Stimulated activated naive CD8-positive, alpha-beta T cell treated with anti-CD3 and anti-CD28 coated beads, Interleukin-15, Interleukin-2, amounts not matched to agents 100 ng/mL and 50 ng/mL, for 24 hours (primary cell): Measurements from ENCODE around the gene FOXR1.
"Not testable (repeated sequence)": the region's sequence is repeated elsewhere in the genome, so short reads cannot be mapped to it uniquely, and the experiment has no call there.

ENCODE experiments used
- H3K27ac Mint-ChIP-seq: one replicate; pipeline ENCODE4 v1.8.0; 2021; ENCODE audit warnings: mild to moderate bottlenecking, mixed read lengths
- H3K27me3 Mint-ChIP-seq: one replicate; pipeline ENCODE4 v1.8.0; 2021; ENCODE audit warnings: mixed read lengths
- H3K36me3 Mint-ChIP-seq: one replicate; pipeline ENCODE4 v1.8.0; 2021; ENCODE audit warnings: low read depth, mixed read lengths
- H3K4me1 Mint-ChIP-seq: one replicate; pipeline ENCODE4 v1.8.0; 2021; ENCODE audit warnings: low read depth, mixed read lengths
- H3K4me3 Mint-ChIP-seq: one replicate; pipeline ENCODE4 v1.8.0; 2021; ENCODE audit warnings: mild to moderate bottlenecking, mixed read lengths
- H3K9me3 Mint-ChIP-seq: one replicate; pipeline ENCODE4 v1.8.0; 2021; ENCODE audit warnings: mixed read lengths

FOXR1 gene

DNA sequence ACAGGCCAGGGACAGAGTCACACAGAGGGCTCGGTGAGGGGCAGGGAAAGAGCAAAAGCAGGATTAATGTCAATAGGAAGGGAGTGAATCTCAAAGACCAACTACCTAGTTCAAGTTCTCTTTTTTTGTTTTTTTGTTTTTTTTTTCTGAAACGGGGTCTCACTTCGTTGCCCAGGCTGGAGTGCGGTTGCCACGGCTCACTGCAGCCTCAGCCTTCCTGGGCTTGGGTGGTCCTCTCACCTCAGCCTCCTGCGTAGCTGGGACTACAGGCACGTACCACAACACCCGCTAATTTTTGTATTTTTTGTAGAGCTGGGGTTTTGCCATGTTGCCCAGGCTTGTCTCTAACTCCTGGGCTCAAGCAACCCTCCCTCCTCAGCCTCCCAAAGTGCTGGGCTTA is 36.2 kb upstream of the FOXR1 start:
- no peaks in the 10 kb centered on the region for H3K27me3 Mint-ChIP-seq
- H3K4me1 Mint-ChIP-seq, result peaks cover 33% of the 10 kb centered on the region
- no peaks in the 10 kb centered on the region for H3K36me3 Mint-ChIP-seq
- no peak overlapping the region for H3K4me3 Mint-ChIP-seq
- no peak overlapping the region for H3K27ac Mint-ChIP-seq
- no peaks in the 10 kb centered on the region for H3K9me3 Mint-ChIP-seq

DNA sequence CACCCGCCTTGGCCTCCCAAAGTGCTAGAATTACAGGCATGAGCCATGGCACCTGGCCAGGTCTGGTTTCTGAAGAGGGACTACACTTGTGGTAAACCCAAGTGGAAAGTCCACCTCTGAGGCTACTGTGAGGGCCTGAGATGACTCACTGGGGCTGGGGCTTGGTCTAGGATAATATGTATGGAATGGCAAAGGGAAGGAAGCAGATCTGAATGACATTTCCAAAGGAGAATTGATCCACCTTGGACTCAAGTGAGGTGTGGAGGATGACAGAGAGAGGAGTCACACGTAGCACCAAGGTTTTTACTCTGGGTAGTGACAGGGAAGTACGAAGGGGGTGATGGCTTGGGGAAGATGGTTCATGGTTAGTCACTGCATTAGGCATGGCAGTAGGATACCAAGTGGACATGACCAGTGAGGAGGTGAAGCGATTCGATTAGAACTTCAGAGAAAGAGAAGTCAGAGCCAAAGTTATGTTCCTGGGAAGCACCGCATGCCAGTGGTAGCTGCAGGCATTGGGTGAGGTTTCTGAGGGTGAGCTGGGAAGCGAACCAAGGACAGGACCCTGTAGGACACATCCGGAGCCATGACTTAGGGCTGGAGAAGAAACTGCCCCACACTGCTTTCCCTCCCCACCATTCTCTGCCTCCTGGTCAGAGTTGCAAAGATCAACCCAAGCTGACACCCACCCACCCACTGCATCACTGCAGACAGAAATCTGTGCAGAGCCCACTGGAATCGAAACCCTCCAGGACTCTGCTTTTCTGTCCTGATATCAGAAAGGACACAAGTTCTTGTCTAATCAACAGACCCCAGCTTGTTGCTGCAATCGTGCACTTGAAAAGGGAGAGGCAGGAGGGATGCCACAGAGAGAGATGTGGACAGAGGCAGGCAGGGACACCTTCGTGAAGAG is 32.8 kb upstream of the FOXR1 start:
- no peaks in the 10 kb centered on the region for H3K36me3 Mint-ChIP-seq
- H3K27ac Mint-ChIP-seq, result peak overlapping the region; percentile 55
- no peaks in the 10 kb centered on the region for H3K27me3 Mint-ChIP-seq
- no peak overlapping the region for H3K4me3 Mint-ChIP-seq
- H3K9me3 Mint-ChIP-seq, result no peaks in the 10 kb centered on the region
- H3K4me1 Mint-ChIP-seq, result peaks cover 39% of the 10 kb centered on the region

DNA sequence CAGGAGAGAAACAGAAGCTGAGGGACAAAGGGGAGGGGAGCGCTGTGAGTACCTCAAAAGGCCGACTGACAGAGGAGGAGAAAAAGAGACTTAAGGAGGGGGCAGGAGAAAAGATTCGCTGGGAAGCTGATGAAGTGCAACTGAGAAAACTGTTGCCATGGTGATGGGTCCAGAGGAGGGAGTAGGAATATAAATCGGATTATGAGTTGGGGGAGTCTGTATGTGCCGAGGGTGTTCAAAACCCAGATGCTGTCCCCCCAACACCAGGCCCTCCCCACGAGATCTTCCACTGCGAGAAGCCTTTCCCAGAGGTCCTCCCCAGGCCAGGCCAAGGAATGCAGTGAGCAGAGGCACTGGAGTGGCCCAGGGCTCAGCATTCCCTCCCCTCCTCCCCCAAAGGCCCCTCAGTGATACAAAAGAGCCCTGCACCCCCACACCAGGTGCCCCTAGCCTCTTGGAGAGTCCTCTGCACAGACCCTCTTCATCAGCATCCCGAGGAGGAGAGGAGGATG is 32.1 kb upstream of the FOXR1 start:
- H3K27me3 Mint-ChIP-seq, result no peaks in the 10 kb centered on the region
- no peaks in the 10 kb centered on the region for H3K36me3 Mint-ChIP-seq
- H3K4me3 Mint-ChIP-seq, result no peak overlapping the region
- H3K27ac Mint-ChIP-seq, result peak overlapping the region; percentile 85
- no peaks in the 10 kb centered on the region for H3K9me3 Mint-ChIP-seq
- H3K4me1 Mint-ChIP-seq, result peaks cover 39% of the 10 kb centered on the region

DNA sequence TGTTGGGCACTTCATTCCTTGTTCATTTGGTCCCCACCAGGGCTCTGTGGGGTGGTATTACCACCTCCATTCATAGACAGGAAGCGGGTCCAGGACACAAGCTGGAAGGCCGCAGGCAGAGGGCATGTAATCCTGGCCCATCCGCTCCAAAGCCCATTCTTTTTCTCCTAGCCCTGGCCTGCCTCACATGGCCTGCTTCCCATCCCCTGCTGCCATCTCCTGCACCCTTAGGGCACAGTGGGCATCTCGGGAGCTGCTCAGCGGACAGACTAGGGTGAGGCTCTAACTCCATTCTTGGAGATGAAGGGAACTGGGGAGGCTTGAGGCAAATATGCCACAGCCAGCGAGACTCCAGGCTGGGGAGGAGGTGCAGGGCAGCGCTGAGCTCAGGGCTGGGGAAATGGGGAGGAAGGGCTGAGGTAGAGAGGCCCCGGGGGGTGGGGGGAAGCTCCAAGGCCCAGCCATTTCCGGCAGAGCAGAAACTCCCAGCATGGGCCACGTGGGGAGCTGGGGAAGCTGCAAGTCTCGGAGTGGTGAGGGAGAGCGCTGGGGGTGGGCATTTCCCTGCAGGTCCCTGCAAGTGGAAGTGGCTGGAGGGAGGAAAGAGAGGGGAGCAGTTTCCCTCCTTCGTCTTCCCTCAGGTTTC is 31.5 kb upstream of the FOXR1 start:
- H3K27ac Mint-ChIP-seq, result peak overlapping the region; percentile 85
- no peaks in the 10 kb centered on the region for H3K27me3 Mint-ChIP-seq
- H3K4me1 Mint-ChIP-seq, result peaks cover 39% of the 10 kb centered on the region
- H3K9me3 Mint-ChIP-seq, result no peaks in the 10 kb centered on the region
- no peaks in the 10 kb centered on the region for H3K36me3 Mint-ChIP-seq
- H3K4me3 Mint-ChIP-seq, result peak overlapping the region; percentile 37

DNA sequence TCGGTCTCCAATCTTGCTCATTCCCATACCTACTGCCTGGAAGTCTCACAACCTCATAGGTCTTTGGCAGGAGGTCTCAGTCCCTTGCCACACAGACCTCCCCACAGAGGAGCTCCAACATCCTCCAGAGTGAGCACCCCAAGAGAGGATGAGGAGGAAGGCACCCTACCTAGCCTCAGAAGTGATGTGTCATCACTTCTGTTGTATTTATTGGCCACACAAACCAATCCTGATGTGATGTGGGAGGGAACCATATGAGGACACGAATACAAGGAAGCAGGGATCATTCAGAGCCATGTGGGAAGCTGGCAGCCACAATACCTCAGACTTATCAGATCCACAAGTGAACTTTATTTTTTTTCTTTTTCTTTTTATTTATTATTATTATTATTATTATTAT is 24.5 kb upstream of the FOXR1 start:
- Mint-ChIP-seq H3K27ac (no peak overlapping the region), H3K36me3 (no peaks in the 10 kb centered on the region), H3K27me3 (no peaks in the 10 kb centered on the region)

DNA sequence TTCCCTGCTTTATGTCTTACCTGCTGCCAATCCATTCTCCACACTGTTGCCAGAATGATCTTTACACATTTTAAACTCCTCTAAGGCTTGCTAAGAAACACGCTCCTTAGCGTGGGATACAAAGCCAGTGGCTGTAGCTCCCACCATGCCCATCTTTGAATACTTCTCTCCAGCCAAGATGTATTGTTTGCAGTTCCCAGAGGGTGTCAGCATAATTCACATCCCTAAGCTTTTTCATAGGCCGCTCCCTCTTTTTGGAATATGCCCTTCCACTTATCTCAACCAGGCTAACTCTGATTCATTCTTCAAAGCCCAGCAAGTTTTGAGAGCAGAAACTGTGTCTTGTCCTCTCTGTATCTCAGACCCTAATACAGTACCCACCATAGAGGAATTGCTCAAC is 23.6 kb upstream of the FOXR1 start:
- H3K27me3 Mint-ChIP-seq, result no peaks in the 10 kb centered on the region
- no peak overlapping the region for H3K4me3 Mint-ChIP-seq
- H3K36me3 Mint-ChIP-seq, result no peaks in the 10 kb centered on the region
- no peak overlapping the region for H3K27ac Mint-ChIP-seq
- H3K9me3 Mint-ChIP-seq, result no peaks in the 10 kb centered on the region
- H3K4me1 Mint-ChIP-seq, result peaks cover 4% of the 10 kb centered on the region

More for the DNA sequence above, 24.5 kb upstream of the FOXR1 start:
- no peaks in the 10 kb centered on the region for H3K9me3 Mint-ChIP-seq
- H3K4me1 Mint-ChIP-seq, result peaks cover 4% of the 10 kb centered on the region
- H3K4me3 Mint-ChIP-seq, result no peak overlapping the region

DNA sequence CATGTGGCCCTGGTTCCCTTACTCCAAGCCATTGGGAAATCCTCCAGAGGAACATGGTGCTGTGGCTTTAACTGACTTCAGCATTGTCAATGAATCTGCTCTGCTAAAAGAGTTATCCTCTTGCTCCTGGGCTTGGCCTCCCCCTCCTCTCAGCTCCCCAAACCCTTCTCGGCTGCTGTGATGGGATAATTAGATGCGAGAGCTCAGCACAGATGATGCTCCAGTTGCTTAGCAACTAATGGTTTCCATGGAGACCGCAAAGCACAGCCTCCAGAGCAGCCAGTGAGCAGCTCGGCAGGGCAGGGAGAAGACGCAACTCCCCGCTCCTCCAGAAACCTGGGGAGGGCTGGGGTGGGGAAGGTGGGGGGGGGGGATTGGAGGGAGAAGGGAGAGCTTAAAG is 18.3 kb upstream of the FOXR1 start:
- H3K9me3 Mint-ChIP-seq, result no peaks in the 10 kb centered on the region
- H3K36me3 Mint-ChIP-seq, result no peaks in the 10 kb centered on the region
- H3K27ac Mint-ChIP-seq, result no peak overlapping the region
- H3K4me1 Mint-ChIP-seq, result no peaks in the 10 kb centered on the region
- H3K27me3 Mint-ChIP-seq, result no peaks in the 10 kb centered on the region
- H3K4me3 Mint-ChIP-seq, result no peak overlapping the region

DNA sequence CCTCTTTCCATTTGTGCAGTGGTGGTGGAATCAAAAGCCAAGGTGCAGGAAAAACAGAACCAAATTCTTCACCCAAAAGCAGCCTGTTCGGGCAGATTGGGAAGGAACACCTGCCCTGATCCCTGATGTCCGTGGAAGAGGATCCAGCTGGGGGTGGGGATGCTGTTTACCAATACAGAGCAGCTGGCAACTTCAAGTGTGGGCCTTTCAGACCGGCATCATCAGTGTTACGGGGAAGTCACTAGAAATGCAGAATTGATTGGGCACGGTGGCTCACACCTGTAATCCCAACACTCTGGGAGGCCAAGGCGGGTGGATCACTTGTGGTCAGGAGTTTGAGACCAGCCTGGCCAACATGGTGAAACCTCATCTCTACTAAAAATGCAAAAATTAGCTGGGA is 17.6 kb upstream of the FOXR1 start:
- H3K36me3 Mint-ChIP-seq, H3K27ac Mint-ChIP-seq, H3K27me3 Mint-ChIP-seq: not testable (repeated sequence)

DNA sequence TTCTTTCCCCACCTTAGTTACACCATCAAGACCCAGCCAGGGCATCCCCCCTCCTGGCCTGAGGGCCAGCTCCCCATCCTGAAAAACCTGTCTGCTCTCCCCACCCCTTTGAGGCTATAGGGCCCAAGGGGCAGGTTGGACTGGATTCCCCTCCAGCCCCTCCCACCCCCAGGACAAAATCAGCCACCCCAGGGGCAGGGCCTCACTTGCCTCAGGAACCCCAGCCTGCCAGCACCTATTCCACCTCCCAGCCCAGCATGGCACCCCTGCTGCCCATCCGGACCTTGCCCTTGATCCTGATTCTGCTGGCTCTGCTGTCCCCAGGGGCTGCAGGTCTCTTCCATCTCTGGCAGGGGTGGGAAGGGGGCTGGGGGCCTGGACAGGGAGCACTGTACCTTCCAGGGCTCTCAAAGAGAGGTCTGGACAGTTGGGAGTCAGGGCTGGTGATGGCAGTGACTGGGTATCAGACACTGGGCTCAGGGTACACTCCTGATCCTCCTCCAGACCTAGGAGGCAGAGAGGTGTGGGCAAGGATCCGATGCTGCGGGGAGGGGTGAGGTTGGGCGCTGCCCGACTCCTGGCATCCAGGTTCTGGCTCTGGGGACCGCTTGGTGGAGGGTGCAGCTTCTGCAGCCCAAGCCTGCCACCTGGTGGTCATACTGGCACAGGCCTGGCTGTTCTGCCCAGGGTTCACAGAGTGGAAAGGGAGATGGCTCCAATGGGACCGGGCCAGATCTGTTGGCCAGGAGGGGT is 15.3 kb upstream of the FOXR1 start, which contains the start of gene UPK2:
Gene UPK2 (plus strand): TSS at position 205 of the 753 bp plus-strand sequence. CDS start 53 bp downstream, at position 258.
- Mint-ChIP-seq H3K4me3 (no peak within 1 kb of the TSS), H3K27me3 (no peaks in the 10 kb centered on the region), H3K27ac (no peak within 1 kb of the TSS), H3K36me3 (no peaks in the 10 kb centered on the region), H3K9me3 (no peaks in the 10 kb centered on the region), H3K4me1 (no peaks in the 10 kb centered on the region)

More for the DNA sequence above, 17.6 kb upstream of the FOXR1 start:
- H3K9me3 Mint-ChIP-seq, H3K4me3 Mint-ChIP-seq, H3K4me1 Mint-ChIP-seq: not testable (repeated sequence)

DNA sequence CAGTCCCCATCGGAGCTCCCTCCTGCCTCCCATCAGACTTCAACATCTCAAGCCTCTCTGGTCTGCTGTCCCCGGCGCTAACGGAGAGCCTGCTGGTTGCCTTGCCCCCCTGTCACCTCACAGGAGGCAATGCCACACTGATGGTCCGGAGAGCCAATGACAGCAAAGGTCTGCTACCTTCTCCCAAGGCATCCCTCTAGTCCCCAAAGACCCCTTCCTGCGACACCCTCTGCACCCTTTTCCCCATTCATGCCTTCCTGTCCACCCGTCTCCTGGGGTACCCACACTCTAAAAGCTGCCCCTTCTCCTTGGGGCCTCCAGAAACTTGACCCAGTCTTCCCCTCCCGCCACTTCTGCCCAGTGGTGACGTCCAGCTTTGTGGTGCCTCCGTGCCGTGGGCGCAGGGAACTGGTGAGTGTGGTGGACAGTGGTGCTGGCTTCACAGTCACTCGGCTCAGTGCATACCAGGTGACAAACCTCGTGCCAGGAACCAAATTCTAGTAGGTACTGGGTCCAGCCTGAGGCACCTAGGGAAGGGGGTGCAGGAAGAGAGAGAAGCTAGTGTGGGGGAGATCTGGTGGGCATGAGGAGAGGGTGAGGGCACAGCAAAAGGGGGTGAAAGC is 14.6 kb upstream of the FOXR1 start:
- H3K4me3 Mint-ChIP-seq, result no peak overlapping the region
- H3K36me3 Mint-ChIP-seq, result no peaks in the 10 kb centered on the region
- no peak overlapping the region for H3K27ac Mint-ChIP-seq
- no peaks in the 10 kb centered on the region for H3K9me3 Mint-ChIP-seq
- H3K27me3 Mint-ChIP-seq, result no peaks in the 10 kb centered on the region
- no peaks in the 10 kb centered on the region for H3K4me1 Mint-ChIP-seq

DNA sequence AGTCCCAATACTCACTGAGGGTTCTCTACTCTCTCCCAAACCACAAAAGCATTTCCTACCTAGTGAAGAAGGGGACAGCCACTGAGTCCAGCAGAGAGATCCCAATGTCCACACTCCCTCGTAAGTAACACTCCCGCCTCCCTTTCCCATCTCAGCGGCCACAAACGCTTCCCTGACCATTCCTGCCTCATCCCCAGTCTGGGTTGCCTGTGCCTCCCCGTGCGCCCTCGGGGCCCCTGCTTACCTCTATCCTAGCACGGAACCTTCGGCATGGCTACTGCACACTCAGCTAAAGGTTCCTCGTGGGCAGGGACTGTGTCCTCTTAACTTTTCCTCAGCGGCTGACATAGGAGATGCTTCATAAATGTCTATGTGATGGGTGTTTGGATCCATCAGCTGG is 14.0 kb upstream of the FOXR1 start:
- H3K4me3 Mint-ChIP-seq, result no peak overlapping the region
- H3K27me3 Mint-ChIP-seq, result no peaks in the 10 kb centered on the region
- no peaks in the 10 kb centered on the region for H3K4me1 Mint-ChIP-seq
- no peaks in the 10 kb centered on the region for H3K9me3 Mint-ChIP-seq
- H3K36me3 Mint-ChIP-seq, result no peaks in the 10 kb centered on the region
- no peak overlapping the region for H3K27ac Mint-ChIP-seq

DNA sequence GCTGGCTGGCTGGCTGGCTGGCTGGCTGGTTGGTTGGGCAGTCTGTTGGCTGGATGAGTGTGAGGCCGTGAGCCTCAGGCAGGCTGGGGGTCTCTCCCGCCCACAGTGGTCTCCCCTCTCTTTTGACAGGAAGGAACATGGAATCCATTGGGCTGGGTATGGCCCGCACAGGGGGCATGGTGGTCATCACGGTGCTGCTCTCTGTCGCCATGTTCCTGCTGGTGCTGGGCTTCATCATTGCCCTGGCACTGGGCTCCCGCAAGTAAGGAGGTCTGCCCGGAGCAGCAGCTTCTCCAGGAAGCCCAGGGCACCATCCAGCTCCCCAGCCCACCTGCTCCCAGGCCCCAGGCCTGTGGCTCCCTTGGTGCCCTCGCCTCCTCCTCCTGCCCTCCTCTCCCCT is 13.6 kb upstream of the FOXR1 start:
- no peaks in the 10 kb centered on the region for H3K9me3 Mint-ChIP-seq
- no peaks in the 10 kb centered on the region for H3K27me3 Mint-ChIP-seq
- no peak overlapping the region for H3K4me3 Mint-ChIP-seq
- no peak overlapping the region for H3K27ac Mint-ChIP-seq
- no peaks in the 10 kb centered on the region for H3K36me3 Mint-ChIP-seq
- H3K4me1 Mint-ChIP-seq, result no peaks in the 10 kb centered on the region

DNA sequence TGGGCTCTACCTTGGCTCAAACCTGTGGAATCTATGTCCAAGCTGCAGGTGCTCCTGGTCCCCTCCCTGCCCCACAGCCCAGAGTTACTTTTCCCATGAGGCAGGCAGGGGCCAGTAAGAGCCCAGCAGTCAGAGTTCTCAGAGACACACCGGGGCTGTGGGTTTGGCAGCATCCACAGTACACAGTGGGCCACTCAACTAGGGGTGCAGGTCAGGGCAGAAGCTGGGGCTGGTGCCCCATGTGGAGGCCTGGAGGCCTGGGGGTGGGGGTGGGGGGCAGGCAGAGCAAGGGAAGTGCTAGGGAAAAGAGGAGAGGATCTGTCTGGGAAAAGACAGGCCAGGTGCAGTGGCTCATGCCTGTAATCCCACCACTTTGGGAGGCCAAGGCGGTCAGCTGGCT is 13.0 kb upstream of the FOXR1 start:
- Mint-ChIP-seq H3K4me1 (no peaks in the 10 kb centered on the region), H3K4me3 (no peak overlapping the region), H3K9me3 (no peaks in the 10 kb centered on the region), H3K27me3 (no peaks in the 10 kb centered on the region), H3K36me3 (no peaks in the 10 kb centered on the region), H3K27ac (no peak overlapping the region)

DNA sequence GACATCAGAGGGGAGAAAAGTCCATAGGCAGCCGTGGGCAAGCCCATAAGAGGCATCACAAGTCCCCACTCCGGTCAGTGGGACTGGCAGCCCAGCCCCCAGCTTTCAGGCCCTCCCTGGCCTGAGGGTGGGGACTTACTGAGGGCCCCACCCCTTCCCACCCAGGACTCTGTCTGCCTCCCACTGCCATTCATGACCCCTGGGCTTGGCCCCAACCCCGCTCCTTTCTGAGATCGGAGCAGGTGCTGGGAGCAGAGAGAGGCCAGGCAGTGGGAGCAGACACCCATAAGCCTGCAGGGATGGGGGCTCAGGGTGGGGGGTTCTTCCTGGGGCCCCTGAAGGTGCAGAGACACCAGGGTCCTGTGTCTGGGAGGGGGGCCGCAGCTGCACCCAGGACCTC is 10.4 kb upstream of the FOXR1 start:
- no peaks in the 10 kb centered on the region for H3K27me3 Mint-ChIP-seq
- no peaks in the 10 kb centered on the region for H3K36me3 Mint-ChIP-seq
- H3K4me3 Mint-ChIP-seq, result no peak overlapping the region
- no peak overlapping the region for H3K27ac Mint-ChIP-seq
- H3K4me1 Mint-ChIP-seq, result no peaks in the 10 kb centered on the region
- no peaks in the 10 kb centered on the region for H3K9me3 Mint-ChIP-seq
